GM20000 (cell line): ENCODE data around the gene KCTD14.

Source experiments
- DNase-seq: peaks from one replicate; pipeline ENCODE4 v3.0.0; 2012; ENCODE audit warnings: low spot score
- TF ChIP-seq, protein P1 (sequence below): IDR thresholded peaks from 2 replicates; pipeline ENCODE4 v1.5.1; 2012; ENCODE audit warnings: mild to moderate bottlenecking, control low read depth; ENCODE audit errors: extremely low read depth, missing control alignments

KCTD14 gene

DNA sequence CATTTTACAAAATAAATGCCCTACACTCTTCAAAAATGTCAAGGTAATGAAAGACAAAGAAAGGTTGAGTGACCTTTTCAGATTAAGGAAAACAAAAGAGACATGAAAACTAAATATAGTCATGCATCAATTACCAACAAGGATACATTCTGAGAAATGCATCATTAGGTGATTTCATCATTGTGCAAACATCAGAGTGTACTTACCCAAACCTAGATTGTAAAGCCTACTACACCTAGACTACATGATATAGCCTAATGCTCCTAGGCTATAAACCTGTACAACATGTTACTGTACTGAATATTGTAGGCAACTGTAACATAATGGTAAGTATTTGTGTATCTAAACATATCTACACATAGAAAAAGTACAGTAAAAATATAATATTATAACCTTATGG, 55.3 kb downstream of the KCTD14 start:
- TF ChIP-seq, protein P1, sequence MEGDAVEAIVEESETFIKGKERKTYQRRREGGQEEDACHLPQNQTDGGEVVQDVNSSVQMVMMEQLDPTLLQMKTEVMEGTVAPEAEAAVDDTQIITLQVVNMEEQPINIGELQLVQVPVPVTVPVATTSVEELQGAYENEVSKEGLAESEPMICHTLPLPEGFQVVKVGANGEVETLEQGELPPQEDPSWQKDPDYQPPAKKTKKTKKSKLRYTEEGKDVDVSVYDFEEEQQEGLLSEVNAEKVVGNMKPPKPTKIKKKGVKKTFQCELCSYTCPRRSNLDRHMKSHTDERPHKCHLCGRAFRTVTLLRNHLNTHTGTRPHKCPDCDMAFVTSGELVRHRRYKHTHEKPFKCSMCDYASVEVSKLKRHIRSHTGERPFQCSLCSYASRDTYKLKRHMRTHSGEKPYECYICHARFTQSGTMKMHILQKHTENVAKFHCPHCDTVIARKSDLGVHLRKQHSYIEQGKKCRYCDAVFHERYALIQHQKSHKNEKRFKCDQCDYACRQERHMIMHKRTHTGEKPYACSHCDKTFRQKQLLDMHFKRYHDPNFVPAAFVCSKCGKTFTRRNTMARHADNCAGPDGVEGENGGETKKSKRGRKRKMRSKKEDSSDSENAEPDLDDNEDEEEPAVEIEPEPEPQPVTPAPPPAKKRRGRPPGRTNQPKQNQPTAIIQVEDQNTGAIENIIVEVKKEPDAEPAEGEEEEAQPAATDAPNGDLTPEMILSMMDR = no peak
- DNase-seq = no peak

DNA sequence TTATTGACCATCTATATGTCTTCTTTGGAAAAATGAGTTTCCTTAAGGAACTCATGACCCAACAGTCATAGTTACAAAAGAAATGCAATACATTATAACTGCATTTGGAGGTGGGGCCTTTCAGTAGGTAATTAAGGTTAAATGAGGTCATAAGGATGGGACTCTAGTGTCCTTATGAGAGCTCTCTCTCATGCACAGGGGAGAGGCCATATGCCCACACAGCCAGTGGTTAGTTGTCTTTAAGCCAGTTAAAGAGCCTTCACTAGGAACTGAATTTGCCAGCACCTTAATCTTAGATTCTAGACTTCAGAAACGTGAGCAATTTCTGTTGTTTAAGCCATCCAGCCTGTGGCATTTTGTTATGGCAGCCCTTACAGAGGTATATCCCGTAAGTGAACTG, 56.0 kb downstream of the KCTD14 start:
- TF ChIP-seq, protein P1 = no peak
- no peak for DNase-seq

DNA sequence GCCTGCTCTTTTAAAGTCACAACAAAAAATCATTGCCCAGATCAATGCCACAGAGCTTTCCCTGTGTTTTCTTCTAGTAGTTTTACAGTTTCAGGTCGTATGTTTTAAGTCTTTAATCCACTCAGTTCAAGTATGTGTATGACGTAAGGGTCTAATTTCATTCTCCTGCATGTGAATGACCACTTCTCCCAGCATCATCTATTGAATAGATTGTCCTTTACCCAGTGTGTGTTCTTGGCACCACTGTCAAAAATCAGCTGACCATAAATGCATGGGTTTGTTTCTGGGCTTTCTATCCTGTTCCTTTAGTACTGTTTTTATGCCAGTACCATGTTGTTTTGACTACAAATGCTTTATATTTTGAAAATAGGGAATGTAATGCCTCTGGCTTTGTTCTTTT, 56.7 kb downstream of the KCTD14 start:
- TF ChIP-seq, protein P1 = no peak

More for the DNA sequence above, 56.7 kb downstream of the KCTD14 start:
- DNase-seq = no peak
